ENCODE data around the gene HYPK.
"Not testable (repeated sequence)": the region's sequence is repeated elsewhere in the genome, so short reads cannot be mapped to it uniquely, and the experiment has no call there.

The HYPK gene

GRCh38 chr15:43808960-43809678 lies 8.7 kb downstream of the HYPK start:
- no peak for TF ChIP-seq CTCF (conservative IDR thresholded peaks at IDR 0.05; ENCODE audit: low read length)
- DNase-seq (ENCODE audit: low read depth), result no peak
- no peak overlapping the region for H3K4me3 ChIP-seq (ENCODE audit: low read length)

- DNase-seq (ENCODE audit: low read depth); H3K4me3 ChIP-seq (ENCODE audit: low read length): not testable (repeated sequence)
Observed at GRCh38 chr15:43815064-43815463, 14.7 kb downstream of the HYPK start.

- DNase-seq (ENCODE audit: low read depth), result no peak
- no peak for TF ChIP-seq CTCF (conservative IDR thresholded peaks at IDR 0.05; ENCODE audit: low read length)
- no peak overlapping the region for H3K4me3 ChIP-seq (ENCODE audit: low read length)
Observed at GRCh38 chr15:43821505-43821904, 21.1 kb downstream of the HYPK start.

GRCh38 chr15:43824302-43825246 lies 24.2 kb downstream of the HYPK start, which contains the start of gene MFAP1:
Gene MFAP1 (minus strand): TSS chr15:43824690. CDS start chr15:43824569, 121 bp downstream.
- peak; percentile 97 for DNase-seq (ENCODE audit: low read depth)
- TF ChIP-seq CTCF (conservative IDR thresholded peaks at IDR 0.05; ENCODE audit: low read length), result no peak
- H3K4me3 ChIP-seq (ENCODE audit: low read length), result peak within 1 kb of the TSS; percentile 94

- H3K4me3 ChIP-seq (ENCODE audit: low read length); DNase-seq (ENCODE audit: low read depth): not testable (repeated sequence)
Observed at GRCh38 chr15:43825305-43825704, 24.9 kb downstream of the HYPK start.

- peak overlapping the region; percentile 73 for H3K4me3 ChIP-seq (ENCODE audit: low read length)
- no peak for TF ChIP-seq CTCF (conservative IDR thresholded peaks at IDR 0.05; ENCODE audit: low read length)
- no peak for DNase-seq (ENCODE audit: low read depth)
Observed at GRCh38 chr15:43826029-43826507, 25.7 kb downstream of the HYPK start.

GRCh38 chr15:43826508-43827341 lies 26.3 kb downstream of the HYPK start, which contains the start of gene WDR76:
Gene WDR76 (plus strand): TSS chr15:43827002. CDS start chr15:43827033, 31 bp downstream.
- TF ChIP-seq CTCF (conservative IDR thresholded peaks at IDR 0.05; ENCODE audit: low read length), result no peak
- peak; percentile 76 for DNase-seq (ENCODE audit: low read depth)
- H3K4me3 ChIP-seq (ENCODE audit: low read length), result peak within 1 kb of the TSS; percentile 73

Measured in AG10803 (cell line).